ENCODE data around the gene NSMCE1. TPM values are rescaled to one million over a fixed set of nuclear protein-coding genes. Genes with fewer than 3 reads are reported as not detected.

Gene NSMCE1
- total RNA-seq, 6 experiments from 2014 or later: 23.7 to 42.3 (median 33.1) TPM

DNA sequence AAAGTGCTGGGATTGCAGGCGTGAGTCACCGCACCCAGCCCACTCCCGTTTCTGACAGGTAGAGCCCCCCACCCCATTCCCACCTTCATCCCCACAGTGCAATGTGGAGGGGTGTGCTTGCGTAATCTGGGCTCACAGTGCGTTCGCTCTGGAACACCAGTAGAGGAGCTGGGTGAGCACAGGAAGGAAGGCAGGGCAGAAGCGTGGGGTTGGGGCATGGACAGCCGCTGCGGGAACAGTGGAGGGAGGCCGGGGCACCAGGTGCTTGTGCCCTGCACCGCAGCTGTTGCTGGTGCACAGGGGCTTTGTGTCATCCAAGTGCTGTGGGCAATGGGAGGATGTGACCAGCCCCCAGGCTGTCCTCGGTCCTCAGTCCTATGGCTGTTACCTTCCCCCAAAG, 40.5 kb downstream of the NSMCE1 start:
- no peaks in the 10 kb centered on the region for H3K9me3 ChIP-seq
- no CpG with 5 or more reads among the region's 12 CpGs for whole genome bisulfite sequencing (ENCODE audit: insufficient coverage, low coverage, low lambda C conversion rate, missing lambda C conversion rate)
- DNase-seq: peak in 1 of 3 donors; percentile 46
- H3K4me1 ChIP-seq: peaks cover 0 to 3% (median 0%) of the 10 kb centered on the region in 4 donors
- peaks cover 0 to 27% (median 6%) of the 10 kb centered on the region in 4 donors for H3K36me3 ChIP-seq
- no peaks in the 10 kb centered on the region for H3K27me3 ChIP-seq
- no peak for ATAC-seq
- no peak overlapping the region for H3K27ac ChIP-seq
- intact Hi-C loops (cut with DNase I): loop anchor here (10.0 kb wide), 2 partner anchors 53 to 227 kb away; no protein-coding TSS in a partner anchor
- H3K4me3 ChIP-seq: no peak overlapping the region
- no peak for TF ChIP-seq CTCF (IDR thresholded peaks at IDR 0.05)

- ATAC-seq: no peak
- TF ChIP-seq POLR2A (IDR thresholded peaks at IDR 0.05) (no peak), CTCF (IDR thresholded peaks at IDR 0.05) (no peak)
- Histone ChIP-seq H3K27me3 (no peaks in the 10 kb centered on the region), H3K4me3 (no peak overlapping the region), H3K9me3 (no peaks in the 10 kb centered on the region), H3K36me3 (peaks cover 0 to 19% (median 3%) of the 10 kb centered on the region in 4 donors), H3K4me1 (peaks cover 0 to 11% (median 8%) of the 10 kb centered on the region in 4 donors), H3K27ac (no peak overlapping the region)
- intact Hi-C loops (cut with DNase I): loop anchor here (10.0 kb wide), 2 partner anchors 52 to 228 kb away; no protein-coding TSS in a partner anchor
- 78% methylated on average over 8 of the region's 16 CpGs for WGBS (ENCODE audit: insufficient coverage, low coverage, low lambda C conversion rate, missing lambda C conversion rate)
- DNase-seq: peak in 1 of 3 donors; percentile 44
Measured at GRCh38 chr16:27226976-27227705, 41.4 kb downstream of the NSMCE1 start.

- 70% methylated on average over 10 of the region's 20 CpGs for WGBS (ENCODE audit: insufficient coverage, low coverage, low lambda C conversion rate, missing lambda C conversion rate)
- H3K9me3 ChIP-seq: no peaks in the 10 kb centered on the region
- intact Hi-C loops (cut with DNase I): loop anchor here (10.0 kb wide), 2 partner anchors 52 to 228 kb away; no protein-coding TSS in a partner anchor
- peaks cover 0 to 18% (median 12%) of the 10 kb centered on the region in 4 donors for H3K4me1 ChIP-seq
- no peak overlapping the region for H3K4me3 ChIP-seq
- ATAC-seq (peak in 2 of 4 donors; percentile 1 to 5), DNase-seq (peak in 1 of 3 donors; percentile 63)
- H3K27ac ChIP-seq: no peak overlapping the region
- H3K27me3 ChIP-seq: no peaks in the 10 kb centered on the region
- no peak for TF ChIP-seq POLR2A (IDR thresholded peaks at IDR 0.05)
- no peak for TF ChIP-seq CTCF (IDR thresholded peaks at IDR 0.05)
- H3K36me3 ChIP-seq: peaks cover 0 to 16% (median 0%) of the 10 kb centered on the region in 4 donors
Measured at GRCh38 chr16:27226476-27226875, 42.1 kb downstream of the NSMCE1 start.

DNA sequence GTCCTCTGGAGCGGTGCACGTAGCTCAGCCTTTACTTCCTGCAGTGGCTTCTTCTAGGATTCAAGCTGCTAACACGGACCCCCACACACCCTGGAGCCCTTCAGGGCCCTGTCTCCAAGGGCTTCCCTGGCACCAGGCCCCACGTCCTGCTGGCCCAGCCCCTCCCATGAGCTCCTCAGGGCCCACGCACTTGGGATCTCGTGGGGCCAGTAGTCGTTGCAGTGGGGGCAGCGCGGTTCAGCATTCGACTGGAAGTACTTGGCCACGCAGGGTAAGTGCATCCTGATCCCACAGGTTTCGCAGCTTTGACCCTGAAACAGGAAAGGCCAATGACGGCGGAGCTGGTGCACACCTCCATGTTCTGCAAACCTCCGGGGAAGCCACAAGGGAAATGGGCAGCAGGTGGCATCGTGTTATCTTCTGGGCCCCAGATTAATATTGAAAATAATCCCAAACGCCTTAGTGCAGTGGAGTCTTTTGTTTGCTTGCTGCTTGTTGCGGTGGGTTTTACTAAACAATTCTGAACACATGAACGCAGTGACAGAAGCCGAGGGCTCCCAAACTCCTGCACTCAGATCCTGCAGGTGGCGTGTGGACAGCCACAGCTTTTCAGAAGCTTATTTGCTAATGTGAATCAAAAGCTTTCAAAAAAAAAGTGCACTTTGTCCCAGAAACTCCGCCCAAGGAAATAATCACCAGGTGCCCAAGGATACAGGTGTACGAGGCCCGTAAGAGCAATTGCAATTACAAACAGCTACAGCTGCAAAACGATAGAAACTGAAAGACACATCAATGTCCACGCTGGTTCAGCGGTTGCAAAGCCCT, 42.8 kb downstream of the NSMCE1 start:
- Histone ChIP-seq H3K9me3 (no peaks in the 10 kb centered on the region), H3K27me3 (no peaks in the 10 kb centered on the region), H3K4me3 (no peak overlapping the region), H3K27ac (no peak overlapping the region), H3K4me1 (peaks cover 0 to 22% (median 14%) of the 10 kb centered on the region in 4 donors), H3K36me3 (peaks cover 0 to 10% (median 1%) of the 10 kb centered on the region in 4 donors)
- peak in 1 of 4 donors; percentile 15 for ATAC-seq
- TF ChIP-seq POLR2A (IDR thresholded peaks at IDR 0.05) (no peak), CTCF (IDR thresholded peaks at IDR 0.05) (peak; percentile 11 to 23 (median 14))
- 29% methylated on average over 11 of the region's 27 CpGs for WGBS (ENCODE audit: insufficient coverage, low coverage, low lambda C conversion rate, missing lambda C conversion rate)
- peak in 1 of 3 donors; percentile 47 for DNase-seq
- intact Hi-C loops (cut with DNase I): loop anchor here (10.0 kb wide), 2 partner anchors 51 to 229 kb away; no protein-coding TSS in a partner anchor
